CD4-positive, alpha-beta T cell treated with Interleukin-4 for 4 hours (primary cell): ENCODE data around the gene CYP46A1.

Experiments
- DNase-seq: peaks from one replicate; pipeline ENCODE4 v3.0.0-alpha.2; 2020

Gene CYP46A1

GRCh38 chr14:99674776-99675381 lies 9.2 kb upstream of the CYP46A1 start:
- no peak for DNase-seq

- DNase-seq, result no peak
These were observed 8.7 kb upstream of the CYP46A1 start for GRCh38 chr14:99675382-99675835.

GRCh38 chr14:99675951-99676350 lies 8.1 kb upstream of the CYP46A1 start:
- no peak for DNase-seq

- DNase-seq, result peak; percentile 44
These were observed 7.4 kb upstream of the CYP46A1 start for GRCh38 chr14:99676657-99677056.

- no peak for DNase-seq
These were observed 6.6 kb upstream of the CYP46A1 start for GRCh38 chr14:99677231-99678140.

GRCh38 chr14:99678198-99678597 lies 5.9 kb upstream of the CYP46A1 start:
- no peak for DNase-seq

GRCh38 chr14:99679111-99679510 lies 5.0 kb upstream of the CYP46A1 start:
- no peak for DNase-seq

GRCh38 chr14:99679543-99679942 lies 4.6 kb upstream of the CYP46A1 start:
- DNase-seq, result no peak

- DNase-seq, result no peak
These were observed 4.1 kb upstream of the CYP46A1 start for GRCh38 chr14:99679996-99680395.

- DNase-seq, result no peak
These were observed 2.8 kb upstream of the CYP46A1 start for GRCh38 chr14:99681101-99681831.

- no peak for DNase-seq
These were observed 2.3 kb upstream of the CYP46A1 start for GRCh38 chr14:99681832-99682148.

GRCh38 chr14:99682809-99683618 lies 1.1 kb upstream of the CYP46A1 start:
- DNase-seq, result peak; percentile 67

GRCh38 chr14:99684410-99684934 lies 374 bp downstream of the CYP46A1 start:
- DNase-seq, result no peak

GRCh38 chr14:99685151-99685591 lies 1.1 kb downstream of the CYP46A1 start:
- DNase-seq, result no peak

- DNase-seq, result no peak
These were observed 1.5 kb downstream of the CYP46A1 start for GRCh38 chr14:99685596-99685995.

GRCh38 chr14:99686557-99687283 lies 2.6 kb downstream of the CYP46A1 start:
- DNase-seq, result no peak

- DNase-seq, result peak; percentile 24
These were observed 3.4 kb downstream of the CYP46A1 start for GRCh38 chr14:99687284-99688209.

GRCh38 chr14:99688210-99688581 lies 4.1 kb downstream of the CYP46A1 start:
- no peak for DNase-seq

GRCh38 chr14:99688629-99689028 lies 4.5 kb downstream of the CYP46A1 start:
- DNase-seq, result no peak
